ENCODE data around the gene VPS18. TPM values are rescaled to one million over a fixed set of nuclear protein-coding genes. Genes with fewer than 3 reads are reported as not detected.

Gene VPS18
- total RNA-seq, 1 experiment from 2014 or later: 85.6 TPM

DNA sequence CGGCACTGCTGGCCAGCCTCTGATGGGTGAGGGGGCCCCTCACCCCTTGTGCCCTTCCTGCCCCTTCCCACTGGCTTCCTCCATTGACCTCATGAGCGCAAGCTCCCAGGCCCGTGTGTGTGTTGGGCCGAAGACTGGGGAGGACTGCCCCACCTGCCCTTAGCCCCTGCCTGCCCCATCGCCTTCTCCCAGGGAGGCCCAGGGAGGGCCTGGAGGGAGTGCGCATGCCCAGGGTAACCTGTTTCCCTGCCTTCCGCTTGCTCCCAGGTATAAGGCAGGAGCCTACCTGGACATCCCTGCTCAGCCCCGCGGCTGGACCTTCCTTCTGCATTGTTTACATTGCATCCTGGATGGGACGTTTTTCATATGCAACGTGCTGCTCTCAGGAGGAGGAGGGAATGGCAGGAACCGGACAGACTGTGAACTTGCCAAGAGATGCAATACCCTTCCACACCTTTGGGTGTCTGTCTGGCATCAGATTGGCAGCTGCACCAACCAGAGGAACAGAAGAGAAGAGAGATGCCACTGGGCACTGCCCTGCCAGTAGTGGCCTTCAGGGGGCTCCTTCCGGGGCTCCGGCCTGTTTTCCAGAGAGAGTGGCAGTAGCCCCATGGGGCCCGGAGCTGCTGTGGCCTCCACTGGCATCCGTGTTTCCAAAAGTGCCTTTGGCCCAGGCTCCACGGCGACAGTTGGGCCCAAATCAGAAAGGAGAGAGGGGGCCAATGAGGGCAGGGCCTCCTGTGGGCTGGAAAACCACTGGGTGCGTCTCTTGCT, 43.7 kb downstream of the VPS18 start:
- DNase-seq (ENCODE audit: low read depth, low spot score): peak; percentile 91

DNA sequence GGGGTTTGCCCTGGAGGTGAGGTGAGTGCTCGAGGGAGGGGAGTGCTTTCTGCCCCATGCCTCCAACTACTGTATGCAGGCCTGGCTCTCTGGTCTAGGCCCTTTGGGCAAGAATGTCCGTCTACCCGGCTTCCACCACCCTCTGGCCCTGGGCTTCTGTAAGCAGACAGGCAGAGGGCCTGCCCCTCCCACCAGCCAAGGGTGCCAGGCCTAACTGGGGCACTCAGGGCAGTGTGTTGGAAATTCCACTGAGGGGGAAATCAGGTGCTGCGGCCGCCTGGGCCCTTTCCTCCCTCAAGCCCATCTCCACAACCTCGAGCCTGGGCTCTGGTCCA, 44.3 kb downstream of the VPS18 start:
- in situ Hi-C loops (cut with HindIII; ENCODE audit: low pct_unique_long_range_greater_than_20kb, low sequenced_read_pairs): no loop called here
- DNase-seq (ENCODE audit: low read depth, low spot score): no peak

More for the DNA sequence above, 43.7 kb downstream of the VPS18 start:
- in situ Hi-C loops (cut with HindIII; ENCODE audit: low pct_unique_long_range_greater_than_20kb, low sequenced_read_pairs): no loop called here

GRCh38 chr15:40940296-40940801, 46.1 kb downstream of the VPS18 start:
- DNase-seq (ENCODE audit: low read depth, low spot score): no peak
- in situ Hi-C loops (cut with HindIII; ENCODE audit: low pct_unique_long_range_greater_than_20kb, low sequenced_read_pairs): no loop called here

GRCh38 chr15:40941068-40941527, 46.8 kb downstream of the VPS18 start:
- DNase-seq (ENCODE audit: low read depth, low spot score): no peak
- in situ Hi-C loops (cut with HindIII; ENCODE audit: low pct_unique_long_range_greater_than_20kb, low sequenced_read_pairs): no loop called here

DNA sequence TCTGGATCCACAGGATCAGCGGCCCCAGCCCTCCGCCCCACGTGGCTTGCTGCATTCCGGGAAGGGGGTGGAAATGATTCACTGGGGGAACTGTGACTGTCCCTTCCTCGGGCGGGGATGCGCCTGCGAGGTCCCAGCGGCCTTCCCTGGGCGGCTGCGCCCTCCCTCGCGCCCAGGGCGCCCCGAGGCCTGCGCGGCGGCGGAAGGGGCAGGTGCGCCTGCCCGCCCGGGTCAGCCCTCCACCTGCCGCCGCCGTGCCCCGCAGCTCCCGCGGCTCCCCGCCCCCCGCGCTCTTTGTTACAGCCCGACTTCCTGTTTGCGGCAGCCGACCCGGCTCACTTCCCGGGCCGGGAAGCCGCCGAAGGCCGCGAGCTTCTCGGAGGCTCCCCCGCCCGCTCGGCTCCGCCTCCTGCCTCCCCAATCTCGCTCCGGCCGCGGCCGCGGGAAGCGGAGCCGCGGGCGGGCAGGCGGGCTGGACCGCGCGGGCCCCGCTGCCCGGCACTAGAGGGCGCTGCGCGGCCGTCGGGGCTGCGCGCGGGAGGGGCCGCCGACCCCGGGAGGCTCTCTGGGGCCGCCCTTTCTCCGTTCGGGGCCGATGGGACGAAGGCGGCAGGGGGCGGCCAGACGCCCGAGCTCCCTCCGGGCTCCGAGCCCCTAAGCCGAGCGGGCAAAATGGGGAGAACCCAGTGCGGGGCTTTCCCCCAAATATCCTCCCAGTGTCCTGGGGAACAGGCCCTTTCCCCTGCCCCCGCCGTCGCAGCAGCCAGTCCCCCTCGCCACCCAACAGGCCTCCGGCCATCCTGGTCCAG, 47.5 kb downstream of the VPS18 start:
- in situ Hi-C loops (cut with HindIII; ENCODE audit: low pct_unique_long_range_greater_than_20kb, low sequenced_read_pairs): no loop called here
- DNase-seq (ENCODE audit: low read depth, low spot score): peak; percentile 58

DNA sequence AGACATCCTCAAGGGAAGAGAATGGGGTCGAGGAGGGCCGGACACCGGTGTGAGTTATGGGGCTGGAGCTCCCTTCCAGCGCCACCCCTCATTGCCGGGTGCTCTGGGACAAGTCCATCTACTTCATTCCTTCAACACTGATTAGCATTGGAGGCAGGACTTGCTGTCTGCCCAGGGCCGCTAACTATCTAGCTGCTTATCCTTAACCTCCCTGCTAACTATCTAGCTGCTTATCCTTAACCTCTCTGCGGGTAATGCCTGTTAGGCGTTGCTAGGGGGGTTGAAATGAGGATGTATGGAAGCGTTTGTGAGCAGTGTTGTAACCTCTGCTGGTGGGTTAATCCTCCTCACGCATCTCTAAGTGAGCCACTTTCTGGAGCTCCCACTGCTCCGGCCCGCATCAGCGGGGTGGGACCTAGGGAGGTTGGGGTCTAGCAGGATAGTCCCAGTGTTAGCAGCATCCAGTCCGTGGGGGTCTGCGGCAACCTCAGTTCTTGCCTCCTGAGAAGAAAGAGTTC, 48.1 kb downstream of the VPS18 start:
- no peak for DNase-seq (ENCODE audit: low read depth, low spot score)
- in situ Hi-C loops (cut with HindIII; ENCODE audit: low pct_unique_long_range_greater_than_20kb, low sequenced_read_pairs): no loop called here

DNA sequence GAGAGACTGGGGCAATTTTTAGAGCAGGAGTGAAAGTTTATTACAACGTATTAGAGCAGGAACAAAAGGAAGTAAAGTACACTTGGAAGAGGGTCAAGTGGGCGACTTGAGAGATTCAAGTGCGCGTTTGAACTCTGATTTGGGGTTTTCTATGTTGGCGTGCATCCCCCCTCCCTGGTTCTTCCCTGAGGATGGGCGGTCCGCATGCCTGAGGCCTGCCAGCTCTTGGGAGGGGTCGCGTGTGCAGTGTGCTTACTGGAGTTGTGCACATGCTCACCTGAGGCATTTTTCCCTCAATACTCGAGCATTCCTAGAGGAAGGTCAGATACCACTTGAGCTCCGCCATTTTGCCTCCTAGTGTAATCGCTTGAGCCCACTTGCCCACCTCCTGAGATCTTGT, 48.6 kb downstream of the VPS18 start:
- in situ Hi-C loops (cut with HindIII; ENCODE audit: low pct_unique_long_range_greater_than_20kb, low sequenced_read_pairs): no loop called here
- DNase-seq (ENCODE audit: low read depth, low spot score): no peak

DNA sequence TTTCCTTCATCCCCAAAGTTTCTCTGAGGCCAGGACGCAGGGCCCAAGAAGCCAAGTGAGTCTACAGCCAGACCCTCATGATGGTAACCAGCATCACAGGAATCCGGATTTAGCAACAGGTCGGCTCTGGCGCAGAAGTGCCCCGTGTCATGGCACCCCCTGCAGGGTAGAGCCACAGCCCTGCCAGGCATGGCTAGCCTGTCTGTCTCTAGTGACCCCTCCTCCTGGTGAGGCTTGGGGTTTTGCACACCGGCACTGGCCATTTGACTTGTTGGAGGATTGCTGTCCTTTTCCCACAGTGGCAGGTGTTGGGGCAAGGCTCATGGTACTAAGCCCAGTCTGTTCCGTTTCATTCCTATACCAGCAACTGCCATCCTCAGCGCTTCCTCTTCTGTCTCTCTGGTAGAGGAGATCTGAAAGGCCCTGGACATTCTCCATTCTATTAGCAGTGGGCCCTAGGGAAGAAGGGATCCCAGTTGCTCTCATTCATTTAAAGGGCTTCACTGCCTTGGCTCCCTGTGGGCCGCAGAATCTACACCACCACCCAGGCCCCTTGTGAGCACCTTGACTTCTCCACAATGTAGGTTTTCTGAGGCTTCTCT, 49.6 kb downstream of the VPS18 start:
- in situ Hi-C loops (cut with HindIII; ENCODE audit: low pct_unique_long_range_greater_than_20kb, low sequenced_read_pairs): no loop called here
- no peak for DNase-seq (ENCODE audit: low read depth, low spot score)

DNA sequence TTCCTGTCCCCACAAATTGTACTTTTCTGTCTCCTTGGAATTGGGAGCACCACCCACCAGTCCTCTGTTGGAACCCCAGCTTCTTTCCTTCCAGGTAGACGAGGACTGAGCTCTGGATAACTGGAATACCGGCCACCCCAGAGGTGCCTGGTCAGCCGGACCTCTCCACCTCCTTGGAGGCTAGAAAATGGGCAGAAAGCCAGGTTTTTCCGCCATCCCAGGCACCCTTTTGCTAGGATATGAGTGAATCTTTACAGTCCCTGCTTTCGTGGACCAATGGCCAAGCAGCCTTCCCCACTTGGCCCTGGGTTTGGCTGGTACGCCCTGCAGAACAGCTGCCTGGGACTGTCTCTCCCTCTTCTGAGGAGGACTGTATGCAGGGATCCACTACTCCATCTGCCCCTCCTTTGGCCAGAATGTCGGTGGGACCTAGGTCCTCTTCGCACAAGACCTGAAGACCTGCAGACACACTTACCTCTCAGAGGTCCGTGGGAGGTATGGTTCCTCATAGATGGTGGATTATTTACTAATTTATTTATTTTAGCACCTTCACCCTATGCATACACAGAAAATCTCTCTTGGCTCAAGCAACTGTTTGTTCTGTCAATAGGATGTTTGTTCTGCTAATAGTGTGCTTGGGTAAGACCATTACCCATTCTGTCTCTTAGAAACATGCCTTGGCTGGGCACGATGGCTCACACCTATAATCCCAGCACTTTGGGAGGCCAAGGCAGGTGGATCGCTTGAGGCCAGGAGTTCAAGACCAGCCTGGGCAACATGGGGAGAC, 50.5 kb downstream of the VPS18 start:
- no peak for DNase-seq (ENCODE audit: low read depth, low spot score)
- in situ Hi-C loops (cut with HindIII; ENCODE audit: low pct_unique_long_range_greater_than_20kb, low sequenced_read_pairs): no loop called here

DNA sequence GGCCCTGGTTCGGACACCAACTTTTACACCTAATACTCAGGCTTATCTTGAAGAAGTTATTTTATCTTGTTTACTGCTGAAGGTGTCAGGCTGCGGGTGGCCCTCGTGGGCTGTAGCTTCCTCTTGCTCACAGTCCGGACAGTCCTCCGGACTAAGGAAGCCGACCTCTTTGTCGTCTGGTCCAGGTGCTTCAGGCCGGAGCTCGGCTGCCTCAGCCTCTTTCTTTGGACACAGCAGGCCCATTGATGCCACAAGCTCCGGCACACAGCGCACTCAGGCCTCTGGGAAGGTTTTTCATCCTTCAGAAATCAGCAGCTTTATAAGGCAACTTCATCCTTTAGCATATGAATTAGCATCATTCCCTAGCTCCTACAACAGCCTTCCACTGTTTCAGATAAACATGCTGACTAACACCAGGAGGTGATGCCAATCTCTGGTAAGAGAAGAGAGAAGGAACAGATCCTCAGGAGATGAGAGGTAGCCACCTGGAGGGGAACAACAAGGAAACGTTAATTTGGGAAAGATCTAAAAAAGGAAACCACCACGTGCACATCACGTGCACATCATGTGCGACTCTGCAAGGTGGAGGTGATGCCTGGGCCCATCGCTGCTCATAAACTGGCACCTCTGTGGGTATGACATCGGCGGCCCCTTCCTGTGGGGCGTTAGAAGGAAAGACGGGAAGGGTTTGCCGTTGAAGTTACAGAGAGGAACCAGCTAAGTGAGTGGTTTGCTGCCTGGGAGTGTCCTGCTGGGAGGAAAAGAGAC, 54.6 kb downstream of the VPS18 start:
- in situ Hi-C loops (cut with HindIII; ENCODE audit: low pct_unique_long_range_greater_than_20kb, low sequenced_read_pairs): no loop called here
- DNase-seq (ENCODE audit: low read depth, low spot score): no peak

- in situ Hi-C loops (cut with HindIII; ENCODE audit: low pct_unique_long_range_greater_than_20kb, low sequenced_read_pairs): no loop called here
- DNase-seq (ENCODE audit: low read depth, low spot score): no peak
Observed at GRCh38 chr15:40949756-40950207, 55.5 kb downstream of the VPS18 start.

DNA sequence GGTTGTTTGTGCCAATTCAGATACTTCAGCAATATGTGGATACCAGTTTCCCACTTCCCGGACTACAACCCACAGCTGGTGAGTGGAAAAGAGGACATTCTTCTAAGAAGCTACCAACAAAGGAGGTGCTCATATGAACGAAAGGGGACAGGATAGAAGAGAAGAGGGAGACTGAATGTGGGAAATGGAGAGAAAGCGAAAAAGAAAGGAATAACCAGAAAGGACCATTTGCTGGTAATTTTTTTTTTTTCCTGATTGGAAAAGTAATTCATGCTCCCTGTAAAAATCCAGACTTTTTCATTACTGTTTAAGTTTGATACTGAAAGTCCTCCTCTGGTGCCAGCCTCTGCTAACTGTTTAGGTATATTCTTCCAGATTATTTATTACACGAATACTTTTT, 57.5 kb downstream of the VPS18 start:
- in situ Hi-C loops (cut with HindIII; ENCODE audit: low pct_unique_long_range_greater_than_20kb, low sequenced_read_pairs): no loop called here
- DNase-seq (ENCODE audit: low read depth, low spot score): no peak

DNA sequence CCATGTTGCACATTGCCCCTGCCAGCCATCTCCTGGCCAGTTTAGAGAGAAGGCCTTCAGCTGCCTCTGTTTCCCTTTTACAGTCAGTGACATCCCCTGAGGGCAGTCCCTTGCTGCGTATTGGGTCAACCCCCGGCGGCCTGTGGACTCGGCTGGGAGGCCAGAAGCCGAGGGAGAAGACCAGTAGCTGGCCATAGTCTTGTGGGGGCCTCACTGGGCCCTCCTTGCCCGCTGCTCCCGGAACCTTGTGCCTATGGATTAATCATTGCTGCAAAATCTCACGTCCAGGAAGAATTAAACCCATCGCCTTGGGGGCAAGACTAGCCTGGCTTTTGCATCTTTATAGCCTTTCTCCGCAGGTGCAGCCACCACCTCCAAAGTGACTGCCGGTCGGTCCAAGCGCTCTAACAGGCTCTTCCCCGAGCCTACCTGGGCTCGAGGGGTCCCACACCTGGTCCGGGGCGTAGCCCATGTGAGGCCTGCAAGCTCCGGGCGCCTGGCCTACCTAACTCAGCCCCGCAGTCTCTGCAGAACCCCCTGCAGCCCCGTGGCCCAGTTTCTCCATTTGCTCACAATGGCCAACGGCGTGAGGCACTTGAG, 58.2 kb downstream of the VPS18 start:
- in situ Hi-C loops (cut with HindIII; ENCODE audit: low pct_unique_long_range_greater_than_20kb, low sequenced_read_pairs): no loop called here

DNA sequence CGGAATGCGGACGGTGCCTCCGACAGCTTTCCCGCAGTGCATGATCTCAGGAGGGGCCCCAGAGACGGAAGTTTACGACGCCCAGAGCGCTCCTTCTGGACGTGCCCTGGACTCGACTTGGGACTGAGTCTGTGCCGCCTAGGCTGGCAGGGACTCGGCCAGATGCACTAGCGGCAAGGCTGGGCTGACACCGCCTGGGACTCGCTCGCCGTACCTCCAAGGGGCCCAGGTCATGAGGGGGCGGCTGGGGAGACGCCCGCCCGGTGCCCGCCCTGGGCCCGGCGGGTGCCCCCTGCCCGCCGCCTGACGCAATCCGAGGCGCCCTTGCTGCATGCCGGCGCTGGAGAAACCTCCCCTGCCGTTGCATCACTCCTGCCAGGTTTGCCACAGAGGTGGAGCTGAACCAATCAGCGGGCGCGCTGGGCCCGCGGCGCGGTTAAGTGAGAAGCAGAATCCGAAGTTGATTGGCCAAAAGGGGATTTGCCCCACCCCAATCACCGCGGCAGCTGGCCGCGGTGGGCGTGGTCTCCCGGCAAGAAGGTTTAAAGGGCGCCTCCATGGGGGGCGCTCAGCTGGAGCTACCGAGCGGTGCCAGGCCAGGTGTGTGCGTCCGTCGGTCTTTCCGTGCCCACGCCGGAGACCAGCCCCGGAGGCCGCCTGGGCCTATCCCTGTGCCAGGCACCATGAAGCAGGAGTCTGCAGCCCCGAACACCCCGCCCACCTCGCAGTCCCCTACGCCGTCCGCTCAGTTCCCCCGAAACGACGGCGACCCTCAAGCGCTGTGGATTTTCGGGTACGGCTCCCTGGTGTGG, 58.9 kb downstream of the VPS18 start, which contains the start of gene CHAC1:
TSS of gene CHAC1 (plus strand) at position 571 of the 812 bp plus-strand sequence. CDS start at position 684, 113 bp downstream.
- in situ Hi-C loops (cut with HindIII; ENCODE audit: low pct_unique_long_range_greater_than_20kb, low sequenced_read_pairs): no loop called here
- peak; percentile 96 for DNase-seq (ENCODE audit: low read depth, low spot score)

More for the DNA sequence above, 58.2 kb downstream of the VPS18 start:
- no peak for DNase-seq (ENCODE audit: low read depth, low spot score)
